HEK293 (cell line): ENCODE measurements around the gene MAP7.

Experiments
- BCL11B ChIP-seq: fragments of 450-650 bp; formaldehyde crosslinking; IDR thresholded peaks from 2 replicates; pipeline ENCODE4 v1.5.1; 2016; ENCODE audit warnings: low read depth, missing biosample characterization, missing genetic modification characterization
- GFI1B ChIP-seq: fragments of 450-650 bp; formaldehyde crosslinking; IDR thresholded peaks from 2 replicates; pipeline ENCODE4 v1.5.1; 2016; ENCODE audit warnings: missing biosample characterization, missing genetic modification characterization
- IKZF3 ChIP-seq: fragments of 450-650 bp; IDR thresholded peaks from 2 replicates; pipeline ENCODE4 v1.5.0; 2018; ENCODE audit warnings: missing biosample characterization, mild to moderate bottlenecking, missing genetic modification characterization, moderate library complexity
- KLF8 ChIP-seq: fragments of 450-650 bp; formaldehyde crosslinking; IDR thresholded peaks from 2 replicates; pipeline ENCODE4 v1.5.1; 2016; ENCODE audit warnings: missing biosample characterization, missing genetic modification characterization
- OSR2 ChIP-seq: fragments of 450-650 bp; formaldehyde crosslinking; IDR thresholded peaks from 2 replicates; pipeline ENCODE4 v1.5.1; 2016; ENCODE audit warnings: missing biosample characterization, missing genetic modification characterization
- SCRT1 ChIP-seq: fragments of 450-650 bp; formaldehyde crosslinking; IDR thresholded peaks from 2 replicates; pipeline ENCODE4 v1.5.1; 2016; ENCODE audit warnings: missing biosample characterization, missing genetic modification characterization, borderline replicate concordance
- ZBTB48 ChIP-seq: fragments of 450-650 bp; formaldehyde crosslinking; IDR thresholded peaks from 2 replicates; pipeline ENCODE4 v1.5.1; 2016; ENCODE audit warnings: missing biosample characterization, missing genetic modification characterization
- ZNF146 ChIP-seq: fragments of 450-650 bp; formaldehyde crosslinking; IDR thresholded peaks from 2 replicates; pipeline ENCODE4 v1.5.1; 2016; ENCODE audit warnings: missing biosample characterization, missing genetic modification characterization
- ZNF223 ChIP-seq: fragments of 450-650 bp; formaldehyde crosslinking; IDR thresholded peaks from 2 replicates; pipeline ENCODE4 v1.5.1; 2016; ENCODE audit warnings: missing biosample characterization, missing genetic modification characterization
- ZNF24 ChIP-seq: fragments of 450-650 bp; formaldehyde crosslinking; IDR thresholded peaks from 2 replicates; pipeline ENCODE4 v1.5.1; 2016; ENCODE audit warnings: missing biosample characterization, missing genetic modification characterization
- ZNF302 ChIP-seq: fragments of 450-650 bp; formaldehyde crosslinking; IDR thresholded peaks from 2 replicates; pipeline ENCODE4 v1.5.1; 2016; ENCODE audit warnings: missing biosample characterization, missing genetic modification characterization, low read depth
- ZNF366 ChIP-seq: fragments of 450-650 bp; formaldehyde crosslinking; conservative IDR thresholded peaks from 2 replicates; pipeline ENCODE4 v1.5.1; 2016; ENCODE audit warnings: missing biosample characterization, missing genetic modification characterization
- ZNF544 ChIP-seq: fragments of 450-650 bp; formaldehyde crosslinking; IDR thresholded peaks from 2 replicates; pipeline ENCODE4 v1.5.0; 2017; ENCODE audit warnings: missing biosample characterization, missing genetic modification characterization
- ZNF610 ChIP-seq: fragments of 450-650 bp; formaldehyde crosslinking; IDR thresholded peaks from 2 replicates; pipeline ENCODE4 v1.5.1; 2016; ENCODE audit warnings: missing biosample characterization, missing genetic modification characterization, borderline replicate concordance
- ZNF660 ChIP-seq: fragments of 450-650 bp; IDR thresholded peaks from 2 replicates; pipeline ENCODE4 v1.5.1; 2018; ENCODE audit warnings: missing biosample characterization, mild to moderate bottlenecking, missing genetic modification characterization
- ZNF664 ChIP-seq: fragments of 450-650 bp; formaldehyde crosslinking; IDR thresholded peaks from 2 replicates; pipeline ENCODE4 v1.5.1; 2016; ENCODE audit warnings: missing biosample characterization, missing genetic modification characterization
- ZNF707 ChIP-seq: fragments of 450-650 bp; formaldehyde crosslinking; IDR thresholded peaks from 2 replicates; pipeline ENCODE4 v1.5.1; 2016; ENCODE audit warnings: missing biosample characterization, missing genetic modification characterization
- ZNF747 ChIP-seq: fragments of 450-650 bp; formaldehyde crosslinking; IDR thresholded peaks from 2 replicates; pipeline ENCODE4 v1.5.1; 2016; ENCODE audit warnings: missing biosample characterization, missing genetic modification characterization
- ZSCAN16 ChIP-seq: fragments of 450-650 bp; formaldehyde crosslinking; IDR thresholded peaks from 2 replicates; pipeline ENCODE4 v1.5.1; 2016; ENCODE audit warnings: missing biosample characterization, missing genetic modification characterization
- TF ChIP-seq, protein P1 (sequence below): fragments of 450-650 bp; formaldehyde crosslinking; IDR thresholded peaks from 2 replicates; pipeline ENCODE4 v1.5.1; 2016; ENCODE audit warnings: missing biosample characterization, missing genetic modification characterization
- TF ChIP-seq, protein P2 (sequence below): fragments of 450-650 bp; formaldehyde crosslinking; conservative IDR thresholded peaks from 2 replicates; pipeline ENCODE4 v1.5.1; 2016; ENCODE audit warnings: low read depth, missing biosample characterization, missing genetic modification characterization
- TF ChIP-seq, protein P3 (sequence below): fragments of 450-650 bp; formaldehyde crosslinking; IDR thresholded peaks from 2 replicates; pipeline ENCODE4 v1.5.1; 2016; ENCODE audit warnings: missing biosample characterization, missing genetic modification characterization
- TF ChIP-seq, protein P4 (sequence below): fragments of 450-650 bp; formaldehyde crosslinking; IDR thresholded peaks from 2 replicates; pipeline ENCODE4 v1.5.1; 2017; ENCODE audit warnings: missing biosample characterization, missing genetic modification characterization
- TF ChIP-seq, protein P5 (sequence below): fragments of 450-650 bp; formaldehyde crosslinking; IDR thresholded peaks from 2 replicates; pipeline ENCODE4 v1.5.1; 2016; ENCODE audit warnings: missing biosample characterization, missing genetic modification characterization
- TF ChIP-seq, protein P6 (sequence below): fragments of 450-650 bp; formaldehyde crosslinking; IDR thresholded peaks from 2 replicates; pipeline ENCODE4 v1.5.1; 2017; ENCODE audit warnings: missing biosample characterization, mild to moderate bottlenecking, missing genetic modification characterization, moderate library complexity
- TF ChIP-seq, protein P7 (sequence below): fragments of 450-650 bp; formaldehyde crosslinking; IDR thresholded peaks from 2 replicates; pipeline ENCODE4 v1.5.1; 2016; ENCODE audit warnings: missing biosample characterization, missing genetic modification characterization

The MAP7 gene

DNA sequence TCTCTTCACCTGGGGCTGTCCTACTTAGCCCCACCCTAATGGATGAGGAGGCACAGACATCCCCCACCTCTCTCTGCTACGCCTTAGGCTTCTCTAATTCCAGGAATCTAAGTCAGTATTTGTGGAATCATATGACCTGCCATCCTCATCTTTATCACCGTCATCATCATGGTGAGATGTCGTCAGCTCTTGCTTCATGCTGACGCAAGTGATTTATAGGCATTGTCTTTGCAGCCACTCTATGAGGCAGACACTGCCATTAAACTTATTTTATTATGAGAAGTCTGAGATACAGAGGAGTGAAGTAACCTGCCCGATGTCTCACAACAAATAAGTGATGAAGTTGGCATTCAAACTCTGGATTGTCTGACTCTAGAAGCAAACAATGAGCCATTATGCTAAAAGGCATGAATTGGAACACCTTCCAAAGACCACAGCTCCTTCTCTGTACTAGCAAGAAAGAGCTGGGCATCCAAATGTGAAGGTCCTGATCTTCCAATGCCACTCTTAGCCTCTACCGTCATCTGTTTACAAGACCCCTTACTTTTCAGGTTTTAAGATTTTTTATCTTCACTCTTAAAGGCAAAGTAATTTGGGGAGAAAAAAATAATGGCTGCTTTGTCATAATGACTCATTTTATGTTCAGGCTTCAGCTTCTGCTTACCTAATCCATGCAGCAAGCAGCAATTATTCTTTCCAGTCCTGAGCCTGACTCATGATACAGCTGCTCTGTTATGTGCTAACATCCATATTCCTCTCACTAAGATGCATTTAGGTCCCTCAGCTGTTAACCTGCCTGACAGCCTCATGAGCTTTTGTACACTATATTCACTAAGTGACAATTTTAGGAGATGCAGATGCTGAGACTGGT is 146.9 kb downstream of the MAP7 start (continued):
- TF ChIP-seq, protein P1, sequence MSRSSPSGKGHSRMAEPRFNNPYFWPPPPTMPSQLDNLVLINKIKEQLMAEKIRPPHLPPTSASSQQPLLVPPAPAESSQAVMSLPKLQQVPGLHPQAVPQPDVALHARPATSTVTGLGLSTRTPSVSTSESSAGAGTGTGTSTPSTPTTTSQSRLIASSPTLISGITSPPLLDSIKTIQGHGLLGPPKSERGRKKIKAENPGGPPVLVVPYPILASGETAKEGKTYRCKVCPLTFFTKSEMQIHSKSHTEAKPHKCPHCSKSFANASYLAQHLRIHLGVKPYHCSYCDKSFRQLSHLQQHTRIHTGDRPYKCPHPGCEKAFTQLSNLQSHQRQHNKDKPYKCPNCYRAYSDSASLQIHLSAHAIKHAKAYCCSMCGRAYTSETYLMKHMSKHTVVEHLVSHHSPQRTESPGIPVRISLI (tag by site-specific recombination) = peak; percentile 96
- peak; percentile 97 for TF ChIP-seq ZNF366 (tag by site-specific recombination)
- TF ChIP-seq ZNF747 (tag by site-specific recombination) = no peak
- peak; percentile 75 for TF ChIP-seq ZNF660
- no peak for TF ChIP-seq BCL11B (tag by site-specific recombination)
- TF ChIP-seq, protein P2, sequence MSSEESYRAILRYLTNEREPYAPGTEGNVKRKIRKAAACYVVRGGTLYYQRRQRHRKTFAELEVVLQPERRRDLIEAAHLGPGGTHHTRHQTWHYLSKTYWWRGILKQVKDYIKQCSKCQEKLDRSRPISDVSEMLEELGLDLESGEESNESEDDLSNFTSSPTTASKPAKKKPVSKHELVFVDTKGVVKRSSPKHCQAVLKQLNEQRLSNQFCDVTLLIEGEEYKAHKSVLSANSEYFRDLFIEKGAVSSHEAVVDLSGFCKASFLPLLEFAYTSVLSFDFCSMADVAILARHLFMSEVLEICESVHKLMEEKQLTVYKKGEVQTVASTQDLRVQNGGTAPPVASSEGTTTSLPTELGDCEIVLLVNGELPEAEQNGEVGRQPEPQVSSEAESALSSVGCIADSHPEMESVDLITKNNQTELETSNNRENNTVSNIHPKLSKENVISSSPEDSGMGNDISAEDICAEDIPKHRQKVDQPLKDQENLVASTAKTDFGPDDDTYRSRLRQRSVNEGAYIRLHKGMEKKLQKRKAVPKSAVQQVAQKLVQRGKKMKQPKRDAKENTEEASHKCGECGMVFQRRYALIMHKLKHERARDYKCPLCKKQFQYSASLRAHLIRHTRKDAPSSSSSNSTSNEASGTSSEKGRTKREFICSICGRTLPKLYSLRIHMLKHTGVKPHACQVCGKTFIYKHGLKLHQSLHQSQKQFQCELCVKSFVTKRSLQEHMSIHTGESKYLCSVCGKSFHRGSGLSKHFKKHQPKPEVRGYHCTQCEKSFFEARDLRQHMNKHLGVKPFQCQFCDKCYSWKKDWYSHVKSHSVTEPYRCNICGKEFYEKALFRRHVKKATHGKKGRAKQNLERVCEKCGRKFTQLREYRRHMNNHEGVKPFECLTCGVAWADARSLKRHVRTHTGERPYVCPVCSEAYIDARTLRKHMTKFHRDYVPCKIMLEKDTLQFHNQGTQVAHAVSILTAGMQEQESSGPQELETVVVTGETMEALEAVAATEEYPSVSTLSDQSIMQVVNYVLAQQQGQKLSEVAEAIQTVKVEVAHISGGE = no peak
- TF ChIP-seq ZNF146 (tag by site-specific recombination) = peak; percentile 48; the same call in 1 of the 2 replicates
- no peak for TF ChIP-seq ZNF610 (tag by site-specific recombination)
- TF ChIP-seq, protein P3, sequence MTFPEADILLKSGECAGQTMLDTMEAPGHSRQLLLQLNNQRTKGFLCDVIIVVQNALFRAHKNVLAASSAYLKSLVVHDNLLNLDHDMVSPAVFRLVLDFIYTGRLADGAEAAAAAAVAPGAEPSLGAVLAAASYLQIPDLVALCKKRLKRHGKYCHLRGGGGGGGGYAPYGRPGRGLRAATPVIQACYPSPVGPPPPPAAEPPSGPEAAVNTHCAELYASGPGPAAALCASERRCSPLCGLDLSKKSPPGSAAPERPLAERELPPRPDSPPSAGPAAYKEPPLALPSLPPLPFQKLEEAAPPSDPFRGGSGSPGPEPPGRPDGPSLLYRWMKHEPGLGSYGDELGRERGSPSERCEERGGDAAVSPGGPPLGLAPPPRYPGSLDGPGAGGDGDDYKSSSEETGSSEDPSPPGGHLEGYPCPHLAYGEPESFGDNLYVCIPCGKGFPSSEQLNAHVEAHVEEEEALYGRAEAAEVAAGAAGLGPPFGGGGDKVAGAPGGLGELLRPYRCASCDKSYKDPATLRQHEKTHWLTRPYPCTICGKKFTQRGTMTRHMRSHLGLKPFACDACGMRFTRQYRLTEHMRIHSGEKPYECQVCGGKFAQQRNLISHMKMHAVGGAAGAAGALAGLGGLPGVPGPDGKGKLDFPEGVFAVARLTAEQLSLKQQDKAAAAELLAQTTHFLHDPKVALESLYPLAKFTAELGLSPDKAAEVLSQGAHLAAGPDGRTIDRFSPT (tag by site-specific recombination) = peak; percentile 98
- TF ChIP-seq, protein P4, sequence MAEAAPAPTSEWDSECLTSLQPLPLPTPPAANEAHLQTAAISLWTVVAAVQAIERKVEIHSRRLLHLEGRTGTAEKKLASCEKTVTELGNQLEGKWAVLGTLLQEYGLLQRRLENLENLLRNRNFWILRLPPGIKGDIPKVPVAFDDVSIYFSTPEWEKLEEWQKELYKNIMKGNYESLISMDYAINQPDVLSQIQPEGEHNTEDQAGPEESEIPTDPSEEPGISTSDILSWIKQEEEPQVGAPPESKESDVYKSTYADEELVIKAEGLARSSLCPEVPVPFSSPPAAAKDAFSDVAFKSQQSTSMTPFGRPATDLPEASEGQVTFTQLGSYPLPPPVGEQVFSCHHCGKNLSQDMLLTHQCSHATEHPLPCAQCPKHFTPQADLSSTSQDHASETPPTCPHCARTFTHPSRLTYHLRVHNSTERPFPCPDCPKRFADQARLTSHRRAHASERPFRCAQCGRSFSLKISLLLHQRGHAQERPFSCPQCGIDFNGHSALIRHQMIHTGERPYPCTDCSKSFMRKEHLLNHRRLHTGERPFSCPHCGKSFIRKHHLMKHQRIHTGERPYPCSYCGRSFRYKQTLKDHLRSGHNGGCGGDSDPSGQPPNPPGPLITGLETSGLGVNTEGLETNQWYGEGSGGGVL = peak; percentile 59
- TF ChIP-seq, protein P5, sequence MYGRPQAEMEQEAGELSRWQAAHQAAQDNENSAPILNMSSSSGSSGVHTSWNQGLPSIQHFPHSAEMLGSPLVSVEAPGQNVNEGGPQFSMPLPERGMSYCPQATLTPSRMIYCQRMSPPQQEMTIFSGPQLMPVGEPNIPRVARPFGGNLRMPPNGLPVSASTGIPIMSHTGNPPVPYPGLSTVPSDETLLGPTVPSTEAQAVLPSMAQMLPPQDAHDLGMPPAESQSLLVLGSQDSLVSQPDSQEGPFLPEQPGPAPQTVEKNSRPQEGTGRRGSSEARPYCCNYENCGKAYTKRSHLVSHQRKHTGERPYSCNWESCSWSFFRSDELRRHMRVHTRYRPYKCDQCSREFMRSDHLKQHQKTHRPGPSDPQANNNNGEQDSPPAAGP (tag by site-specific recombination) = peak; percentile 98
- TF ChIP-seq, protein P6, sequence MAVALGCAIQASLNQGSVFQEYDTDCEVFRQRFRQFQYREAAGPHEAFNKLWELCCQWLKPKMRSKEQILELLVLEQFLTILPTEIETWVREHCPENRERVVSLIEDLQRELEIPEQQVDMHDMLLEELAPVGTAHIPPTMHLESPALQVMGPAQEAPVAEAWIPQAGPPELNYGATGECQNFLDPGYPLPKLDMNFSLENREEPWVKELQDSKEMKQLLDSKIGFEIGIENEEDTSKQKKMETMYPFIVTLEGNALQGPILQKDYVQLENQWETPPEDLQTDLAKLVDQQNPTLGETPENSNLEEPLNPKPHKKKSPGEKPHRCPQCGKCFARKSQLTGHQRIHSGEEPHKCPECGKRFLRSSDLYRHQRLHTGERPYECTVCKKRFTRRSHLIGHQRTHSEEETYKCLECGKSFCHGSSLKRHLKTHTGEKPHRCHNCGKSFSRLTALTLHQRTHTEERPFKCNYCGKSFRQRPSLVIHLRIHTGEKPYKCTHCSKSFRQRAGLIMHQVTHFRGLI (tag by site-specific recombination) = peak; percentile 20; the same call in 1 of the 2 replicates
- peak; percentile 90 for TF ChIP-seq KLF8 (tag by site-specific recombination)
- TF ChIP-seq ZNF223 (tag by site-specific recombination) = no peak
- no peak for TF ChIP-seq ZNF544 (tag by site-specific recombination)
- no peak for TF ChIP-seq ZSCAN16 (tag by site-specific recombination)
- TF ChIP-seq SCRT1 (tag by site-specific recombination) = no peak
- TF ChIP-seq, protein P7, sequence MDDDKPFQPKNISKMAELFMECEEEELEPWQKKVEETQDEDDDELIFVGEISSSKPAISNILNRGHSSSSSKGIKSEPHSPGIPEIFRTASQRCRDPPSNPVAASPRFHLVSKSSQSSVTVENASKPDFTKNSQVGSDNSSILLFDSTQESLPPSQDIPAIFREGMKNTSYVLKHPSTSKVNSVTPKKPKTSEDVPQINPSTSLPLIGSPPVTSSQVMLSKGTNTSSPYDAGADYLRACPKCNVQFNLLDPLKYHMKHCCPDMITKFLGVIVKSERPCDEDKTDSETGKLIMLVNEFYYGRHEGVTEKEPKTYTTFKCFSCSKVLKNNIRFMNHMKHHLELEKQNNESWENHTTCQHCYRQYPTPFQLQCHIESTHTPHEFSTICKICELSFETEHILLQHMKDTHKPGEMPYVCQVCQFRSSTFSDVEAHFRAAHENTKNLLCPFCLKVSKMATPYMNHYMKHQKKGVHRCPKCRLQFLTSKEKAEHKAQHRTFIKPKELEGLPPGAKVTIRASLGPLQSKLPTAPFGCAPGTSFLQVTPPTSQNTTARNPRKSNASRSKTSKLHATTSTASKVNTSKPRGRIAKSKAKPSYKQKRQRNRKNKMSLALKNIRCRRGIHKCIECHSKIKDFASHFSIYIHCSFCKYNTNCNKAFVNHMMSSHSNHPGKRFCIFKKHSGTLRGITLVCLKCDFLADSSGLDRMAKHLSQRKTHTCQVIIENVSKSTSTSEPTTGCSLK (tag by site-specific recombination) = no peak
- TF ChIP-seq IKZF3 (tag by site-specific recombination) = peak; percentile 95
- peak; percentile 88 for TF ChIP-seq ZNF24
- 0 out of 2 replicates have a peak, but pooled peaks have one; percentile 18 for TF ChIP-seq GFI1B (tag by site-specific recombination)
- TF ChIP-seq ZNF302 = no peak
- no peak for TF ChIP-seq ZNF707 (tag by site-specific recombination)
- TF ChIP-seq ZBTB48 (tag by site-specific recombination) = peak; percentile 11; the same call in 1 of the 2 replicates
- peak; percentile 60 for TF ChIP-seq OSR2 (tag by site-specific recombination)
- no peak for TF ChIP-seq ZNF664 (tag by site-specific recombination)
